Tibial artery (tissue), 4 donors: ENCODE data around the gene SMIM1.

Experiments
- DNase-seq, 2 donors: peaks; one replicate each; pipeline ENCODE4 v3.0.0-alpha.2; 2019
- H3K27ac ChIP-seq, 2 donors: fragments of 200-600 bp; sonication (generic) in 1 of 2; 1 replicate in 1 of 2; 2 replicates in 1 of 2; pipeline ENCODE4 v1.5.1; 2018 to 2019; ENCODE audit warnings: mild to moderate bottlenecking in 1 of 2
- H3K27me3 ChIP-seq, 2 donors: fragments of 200-600 bp; sonication (generic) in 1 of 2; one replicate each; pipeline versions ENCODE4 v1.5.1 to v1.6.0; 2016 to 2019
- H3K36me3 ChIP-seq, 3 donors: fragments of 200-600 bp; sonication (generic) in 2 of 3; one replicate each; pipeline ENCODE4 v1.5.1; 2016 to 2019; ENCODE audit warnings: mild to moderate bottlenecking in 2 of 3
- H3K4me1 ChIP-seq, 4 donors: fragments of 200-600 bp; sonication (generic) in 2 of 4; 1 replicate in 3 of 4; 2 replicates in 1 of 4; pipeline ENCODE4 v1.5.1; 2016 to 2019
- H3K4me3 ChIP-seq, 2 donors: fragments of 200-600 bp; sonication (generic) in 1 of 2; 1 replicate in 1 of 2; 2 replicates in 1 of 2; pipeline ENCODE4 v1.5.1; 2018 to 2019; ENCODE audit warnings: mild to moderate bottlenecking in 2 of 2
- H3K9me3 ChIP-seq, 3 donors: fragments of 200-600 bp; sonication (generic) in 1 of 3; one replicate each; pipeline ENCODE4 v1.5.1; 2016 to 2019
- intact Hi-C: fragments of 100-400 bp; cut with DNase I; formaldehyde crosslinking; loops from one replicate; pipeline ENCODE4 v1.15.0; 2023; ENCODE audit warnings: low total_unique reads
- TF ChIP-seq, protein P1 (sequence below), 2 experiments: fragments of 200-600 bp in 1 of 2; fragments of 450-650 bp in 1 of 2; IDR thresholded peaks; one replicate each; pipeline ENCODE4 v1.5.1; 2017 to 2019; ENCODE audit warnings: antibody characterized with exemption in 2 of 2, mild to moderate bottlenecking in 1 of 2, moderate library complexity in 1 of 2

The SMIM1 gene

DNA sequence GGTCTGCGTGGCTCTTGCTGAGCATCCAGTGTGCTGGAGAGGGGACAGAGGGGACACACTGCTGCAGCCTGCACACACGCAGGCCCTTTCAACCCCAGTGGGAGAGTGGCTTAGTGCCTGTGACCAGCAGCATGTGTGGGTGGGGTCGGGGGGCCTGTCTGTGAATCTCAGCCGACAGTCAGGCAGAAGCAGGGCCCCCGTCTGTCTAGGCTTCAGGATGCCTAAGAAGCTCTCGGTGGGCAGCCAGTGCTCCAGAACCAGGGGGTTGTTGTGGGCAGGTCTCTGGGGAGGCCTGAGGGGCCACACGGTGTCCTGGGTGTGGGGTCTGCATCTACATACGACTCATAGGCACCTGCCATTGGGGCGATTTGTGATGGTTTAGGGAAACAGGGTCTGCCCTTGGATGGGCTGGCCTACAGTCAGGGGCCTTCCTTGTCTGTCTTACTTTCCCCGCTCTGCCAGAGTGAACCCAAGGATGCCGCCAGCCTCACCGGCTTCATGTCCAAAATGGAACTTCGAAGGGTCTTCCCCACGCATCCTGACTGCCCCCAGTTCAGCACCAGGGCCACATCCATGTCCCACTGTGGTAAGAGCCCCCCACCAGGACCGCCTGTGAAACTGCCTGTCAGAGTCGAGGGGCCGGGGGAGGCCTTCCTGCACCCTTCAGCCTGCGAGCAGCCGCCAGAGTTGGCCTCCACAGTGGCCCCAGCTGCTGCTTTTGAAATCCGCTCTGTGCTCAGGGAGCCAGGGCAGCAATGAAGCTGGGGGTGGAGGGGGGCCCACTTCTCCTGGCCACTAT is 18.7 kb upstream of the SMIM1 start:
- no peaks in the 10 kb centered on the region for H3K9me3 ChIP-seq
- no peaks in the 10 kb centered on the region for H3K36me3 ChIP-seq
- H3K4me1 ChIP-seq: no peaks in the 10 kb centered on the region
- DNase-seq: no peak
- no peak overlapping the region for H3K27ac ChIP-seq
- no peak overlapping the region for H3K4me3 ChIP-seq
- TF ChIP-seq, protein P1, sequence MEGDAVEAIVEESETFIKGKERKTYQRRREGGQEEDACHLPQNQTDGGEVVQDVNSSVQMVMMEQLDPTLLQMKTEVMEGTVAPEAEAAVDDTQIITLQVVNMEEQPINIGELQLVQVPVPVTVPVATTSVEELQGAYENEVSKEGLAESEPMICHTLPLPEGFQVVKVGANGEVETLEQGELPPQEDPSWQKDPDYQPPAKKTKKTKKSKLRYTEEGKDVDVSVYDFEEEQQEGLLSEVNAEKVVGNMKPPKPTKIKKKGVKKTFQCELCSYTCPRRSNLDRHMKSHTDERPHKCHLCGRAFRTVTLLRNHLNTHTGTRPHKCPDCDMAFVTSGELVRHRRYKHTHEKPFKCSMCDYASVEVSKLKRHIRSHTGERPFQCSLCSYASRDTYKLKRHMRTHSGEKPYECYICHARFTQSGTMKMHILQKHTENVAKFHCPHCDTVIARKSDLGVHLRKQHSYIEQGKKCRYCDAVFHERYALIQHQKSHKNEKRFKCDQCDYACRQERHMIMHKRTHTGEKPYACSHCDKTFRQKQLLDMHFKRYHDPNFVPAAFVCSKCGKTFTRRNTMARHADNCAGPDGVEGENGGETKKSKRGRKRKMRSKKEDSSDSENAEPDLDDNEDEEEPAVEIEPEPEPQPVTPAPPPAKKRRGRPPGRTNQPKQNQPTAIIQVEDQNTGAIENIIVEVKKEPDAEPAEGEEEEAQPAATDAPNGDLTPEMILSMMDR (IDR thresholded peaks at IDR 0.05): no peak
- intact Hi-C loops: no loop called here
- peaks cover 0 to 61% of the 10 kb centered on the region in 2 donors for H3K27me3 ChIP-seq

DNA sequence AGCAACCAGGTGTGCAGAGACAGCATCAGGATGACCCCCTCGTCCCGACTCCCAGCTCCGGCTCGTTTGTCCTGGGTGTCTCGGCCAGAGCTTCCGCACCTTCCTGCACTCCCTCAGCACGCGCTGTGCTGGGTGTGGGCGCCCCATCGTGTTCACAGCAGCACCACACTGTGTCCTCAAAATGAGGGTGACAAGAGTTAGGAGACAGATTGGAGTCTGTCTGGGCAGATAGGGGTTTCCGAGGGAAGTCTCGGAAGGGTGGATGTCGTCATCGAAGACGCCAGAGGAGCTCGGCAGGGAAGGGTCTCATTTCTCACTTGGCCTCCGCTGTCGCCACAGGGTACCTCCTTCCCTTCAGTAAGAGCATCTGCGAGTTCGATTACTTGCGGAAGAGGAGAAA is 16.2 kb upstream of the SMIM1 start:
- Histone ChIP-seq H3K36me3 (no peaks in the 10 kb centered on the region), H3K27ac (no peak overlapping the region), H3K27me3 (peaks cover 0 to 65% of the 10 kb centered on the region in 2 donors), H3K4me1 (no peaks in the 10 kb centered on the region), H3K9me3 (no peaks in the 10 kb centered on the region), H3K4me3 (no peak overlapping the region)
- intact Hi-C loops: no loop called here
- no peak for DNase-seq
- TF ChIP-seq, protein P1 (IDR thresholded peaks at IDR 0.05): no peak

DNA sequence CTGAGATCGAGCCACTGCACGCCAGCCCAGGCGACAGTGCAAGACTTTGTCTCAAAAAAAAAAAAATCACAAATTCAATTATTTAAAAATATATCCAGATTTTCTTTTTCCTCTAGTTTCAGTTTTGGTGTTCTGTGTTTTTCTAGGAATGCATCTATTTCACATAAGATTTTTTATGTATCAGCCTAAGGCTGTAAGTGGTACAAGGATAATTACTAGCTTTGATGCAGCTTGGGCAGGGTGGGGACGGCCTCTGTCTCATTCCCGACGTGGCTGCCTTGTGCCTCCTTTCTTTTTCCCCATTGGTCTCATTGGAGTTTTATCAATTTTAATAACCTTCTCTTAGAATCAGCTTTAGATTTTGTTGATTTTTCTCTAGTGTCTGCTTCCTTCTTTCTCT is 13.4 kb upstream of the SMIM1 start:
- Histone ChIP-seq H3K4me1 (no peaks in the 10 kb centered on the region), H3K27ac (no peak overlapping the region), H3K9me3 (no peaks in the 10 kb centered on the region), H3K4me3 (no peak overlapping the region), H3K27me3 (peaks cover 0 to 68% of the 10 kb centered on the region in 2 donors), H3K36me3 (no peaks in the 10 kb centered on the region)
- TF ChIP-seq, protein P1 (IDR thresholded peaks at IDR 0.05): no peak
- intact Hi-C loops: no loop called here
- DNase-seq: no peak

DNA sequence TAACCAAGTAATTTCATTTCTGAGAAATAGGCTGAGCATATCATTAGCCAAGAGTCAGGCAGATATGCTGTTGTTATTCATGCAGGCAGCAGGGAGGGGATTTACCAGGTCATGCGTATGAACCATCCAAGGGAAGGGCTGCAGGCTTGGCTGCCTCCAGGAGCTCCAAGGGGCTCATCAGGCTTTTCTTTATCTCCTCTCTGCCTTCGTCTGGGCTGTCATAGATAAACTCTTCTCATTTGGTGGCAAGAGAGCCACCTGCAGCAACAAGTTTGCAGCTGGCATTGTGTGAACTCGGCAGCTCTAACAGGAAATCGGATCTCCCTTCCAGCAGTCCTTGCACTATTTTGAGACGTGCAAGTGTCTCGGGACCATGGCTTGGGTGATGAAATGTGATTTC is 12.8 kb upstream of the SMIM1 start:
- DNase-seq: no peak
- Histone ChIP-seq H3K27ac (no peak overlapping the region), H3K4me1 (no peaks in the 10 kb centered on the region), H3K4me3 (no peak overlapping the region), H3K36me3 (no peaks in the 10 kb centered on the region), H3K9me3 (no peaks in the 10 kb centered on the region), H3K27me3 (peaks cover 0 to 62% of the 10 kb centered on the region in 2 donors)
- TF ChIP-seq, protein P1 (IDR thresholded peaks at IDR 0.05): no peak
- intact Hi-C loops: no loop called here

DNA sequence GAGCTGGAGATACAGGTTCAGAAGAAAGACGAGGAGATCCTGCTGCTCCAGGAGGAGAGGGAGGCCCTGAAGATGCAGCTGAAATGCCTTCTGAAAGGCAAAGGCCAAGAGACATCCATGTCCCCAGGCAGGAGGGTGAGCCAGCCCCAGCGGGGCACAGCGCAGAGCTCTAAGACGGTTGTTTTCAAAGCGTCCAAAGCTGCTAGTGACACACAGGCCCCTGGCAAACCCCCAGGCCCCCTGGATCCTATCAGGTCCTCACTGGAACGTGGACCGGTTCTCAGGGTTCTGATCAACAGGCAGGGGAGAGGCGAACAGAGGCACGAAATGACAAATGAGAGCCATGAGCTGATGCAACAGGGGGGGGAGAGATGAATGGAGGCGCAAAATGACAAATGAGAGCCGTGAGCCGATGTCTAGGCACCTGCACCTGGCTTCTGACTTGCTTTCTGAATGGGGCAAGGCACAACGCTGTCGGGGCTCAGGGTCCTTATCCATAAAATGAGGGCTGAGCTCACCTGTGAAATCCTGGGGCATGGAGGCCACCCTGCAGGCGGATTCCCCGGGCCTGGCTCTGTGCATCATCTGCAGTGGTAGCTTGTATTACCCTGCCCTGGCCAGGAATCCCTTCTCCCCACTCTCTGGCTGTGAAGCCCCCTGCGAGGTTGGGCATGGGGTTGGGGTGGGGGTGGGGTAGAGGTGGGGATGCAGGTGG is 11.1 kb upstream of the SMIM1 start:
- Histone ChIP-seq H3K27ac (no peak overlapping the region), H3K27me3 (peaks cover 0 to 45% of the 10 kb centered on the region in 2 donors), H3K4me3 (no peak overlapping the region), H3K4me1 (no peaks in the 10 kb centered on the region), H3K36me3 (no peaks in the 10 kb centered on the region), H3K9me3 (no peaks in the 10 kb centered on the region)
- no peak for DNase-seq
- TF ChIP-seq, protein P1 (IDR thresholded peaks at IDR 0.05): no peak
- intact Hi-C loops: no loop called here
